SK-N-MC (cell line): ENCODE data around the gene NDUFS1.

Source experiments
- EZH2 ChIP-seq: fragments of 200-600 bp; sonication (generic); IDR thresholded peaks from one replicate; pipeline ENCODE4 v1.6.1; 2017; ENCODE audit warnings: antibody characterized with exemption
- FOXP2 ChIP-seq: optimal IDR thresholded peaks from 2 replicates; pipeline ENCODE3; 2011; ENCODE audit warnings: mild to moderate bottlenecking, moderate library complexity; ENCODE audit not compliant: insufficient read depth; ENCODE audit errors: extremely low read length, control extremely low read depth
- POLR2AphosphoS5 ChIP-seq: IDR thresholded peaks from 2 replicates; pipeline ENCODE4 v1.6.1; 2012; ENCODE audit warnings: mild to moderate bottlenecking, low read depth, low read length, borderline replicate concordance

- TF ChIP-seq EZH2 (no peak), POLR2AphosphoS5 (no peak), FOXP2 (no peak)
Measured at GRCh38 chr2:206160807-206161179, 1.5 kb upstream of the NDUFS1 start.
